ENCODE data around the gene PLCG1. TPM values are rescaled to one million over a fixed set of nuclear protein-coding genes. Genes with fewer than 3 reads are reported as not detected.

PLCG1 gene
- total RNA-seq, 1 donor from 2014 or later: 61.1 TPM

GRCh38 chr20:41175727-41176330 lies 38.5 kb downstream of the PLCG1 start:
- Mint-ChIP-seq H3K9me3 (no peaks in the 10 kb centered on the region), H3K27me3 (no peaks in the 10 kb centered on the region), H3K4me3 (no peak overlapping the region), H3K36me3 (ENCODE audit: low read depth) (peaks cover 45% of the 10 kb centered on the region), H3K4me1 (no peaks in the 10 kb centered on the region), H3K27ac (no peak overlapping the region)
- intact Hi-C loops (cut with micrococcal nuclease): no loop called here
- POLR2A ChIA-PET: no interaction called here
- CTCF ChIA-PET: interaction anchor here (0.7 to 9.7 kb wide), 4 partner anchors 11 to 165 kb away, joined by 3 to 161 read pairs (median 4); partner anchors contain the start of gene LPIN3
- ATAC-seq (ENCODE audit: low read depth) (no peak), DNase-seq (no peak)
- no peak for TF ChIP-seq CTCF (IDR thresholded peaks at IDR 0.05)

GRCh38 chr20:41176711-41177552 lies 39.6 kb downstream of the PLCG1 start:
- DNase-seq: no peak
- Mint-ChIP-seq H3K36me3 (ENCODE audit: low read depth) (peaks cover 38% of the 10 kb centered on the region), H3K4me3 (no peak overlapping the region), H3K27ac (peak overlapping the region; percentile 4), H3K4me1 (no peaks in the 10 kb centered on the region), H3K27me3 (no peaks in the 10 kb centered on the region), H3K9me3 (no peaks in the 10 kb centered on the region)
- CTCF ChIA-PET: interaction anchor here (0.7 to 9.7 kb wide), 4 partner anchors 10 to 164 kb away, joined by 3 to 161 read pairs (median 4); partner anchors contain the start of gene LPIN3
- POLR2A ChIA-PET: no interaction called here
- no peak for ATAC-seq (ENCODE audit: low read depth)
- intact Hi-C loops (cut with micrococcal nuclease): no loop called here
- TF ChIP-seq CTCF (IDR thresholded peaks at IDR 0.05): no peak

GRCh38 chr20:41177636-41178035 lies 40.3 kb downstream of the PLCG1 start:
- peak; percentile 12 for DNase-seq
- intact Hi-C loops (cut with micrococcal nuclease): no loop called here
- H3K27ac Mint-ChIP-seq: no peak overlapping the region
- ChIA-PET POLR2A (no interaction called here), CTCF (interaction anchor here (1.2 to 1.3 kb wide), 2 partner anchors 54 to 162 kb away, joined by 3 to 4 read pairs; no protein-coding TSS in a partner anchor)
- no peak for ATAC-seq (ENCODE audit: low read depth)
- H3K9me3 Mint-ChIP-seq: no peaks in the 10 kb centered on the region
- no peak overlapping the region for H3K4me3 Mint-ChIP-seq
- peaks cover 36% of the 10 kb centered on the region for H3K36me3 Mint-ChIP-seq (ENCODE audit: low read depth)
- H3K27me3 Mint-ChIP-seq: no peaks in the 10 kb centered on the region
- TF ChIP-seq CTCF (IDR thresholded peaks at IDR 0.05): no peak
- no peaks in the 10 kb centered on the region for H3K4me1 Mint-ChIP-seq

GRCh38 chr20:41178495-41178894 lies 41.2 kb downstream of the PLCG1 start:
- CTCF ChIA-PET: interaction anchor here (1.2 kb wide), 1 partner anchor 161 kb away, joined by 3 read pairs; no protein-coding TSS in a partner anchor
- H3K36me3 Mint-ChIP-seq (ENCODE audit: low read depth): peaks cover 34% of the 10 kb centered on the region

More at GRCh38 chr20:41178495-41178894, 41.2 kb downstream of the PLCG1 start:
- H3K9me3 Mint-ChIP-seq: no peaks in the 10 kb centered on the region
- intact Hi-C loops (cut with micrococcal nuclease): no loop called here
- ATAC-seq (ENCODE audit: low read depth) (no peak), DNase-seq (no peak)
- no peak overlapping the region for H3K4me3 Mint-ChIP-seq
- no peaks in the 10 kb centered on the region for H3K27me3 Mint-ChIP-seq
- POLR2A ChIA-PET: no interaction called here
- TF ChIP-seq CTCF (IDR thresholded peaks at IDR 0.05): no peak
- no peak overlapping the region for H3K27ac Mint-ChIP-seq
- H3K4me1 Mint-ChIP-seq: no peaks in the 10 kb centered on the region

All from activated B cell treated with CpG ODN at 0.5 μM for 24 hours (primary cell).